Activated CD8-positive, alpha-beta memory T cell treated with anti-CD3 and anti-CD28 coated beads, Interleukin-2, amount 50 U/mL, for 24 hours (primary cell): ENCODE results near the gene VPS72.
A peak's percentile ranks its signal among the peaks of the same experiment; 100 is the strongest.

Experiments
- DNase-seq: peaks from one replicate; pipeline ENCODE4 v3.0.0-alpha.2; 2020; ENCODE audit errors: extremely low read depth

The VPS72 gene

GRCh38 chr1:151184211-151184610 is 5.8 kb downstream of the VPS72 start:
- no peak for DNase-seq

- DNase-seq: no peak
These were observed 13.4 kb downstream of the VPS72 start for GRCh38 chr1:151176514-151177045.

GRCh38 chr1:151175863-151176262 is 14.1 kb downstream of the VPS72 start, which contains the start of gene TMOD4:
TMOD4 (minus strand) TSS chr1:151175981; CDS start chr1:151174875, 1,106 bp downstream.
- DNase-seq: no peak

- no peak for DNase-seq
These were observed 14.8 kb downstream of the VPS72 start for GRCh38 chr1:151175041-151175741.

GRCh38 chr1:151171190-151171589 is 18.8 kb downstream of the VPS72 start:
- no peak for DNase-seq

GRCh38 chr1:151167116-151167515 is 22.9 kb downstream of the VPS72 start:
- DNase-seq: no peak

GRCh38 chr1:151166505-151166956 is 23.5 kb downstream of the VPS72 start:
- no peak for DNase-seq

GRCh38 chr1:151165738-151166504 is 24.1 kb downstream of the VPS72 start, which contains the start of the genes LYSMD1 and SCNM1:
LYSMD1 (minus strand) TSS chr1:151165902; CDS start chr1:151165258, 644 bp downstream.
SCNM1 (plus strand) TSS chr1:151166144; CDS start chr1:151166153, 9 bp downstream.
- peak; percentile 91 for DNase-seq

GRCh38 chr1:151165281-151165737 is 24.7 kb downstream of the VPS72 start:
- DNase-seq: no peak

- no peak for DNase-seq
These were observed 25.2 kb downstream of the VPS72 start for GRCh38 chr1:151164732-151165280.

- DNase-seq: no peak
These were observed 30.6 kb downstream of the VPS72 start for GRCh38 chr1:151159373-151159772.

GRCh38 chr1:151158751-151159251 is 31.2 kb downstream of the VPS72 start:
- no peak for DNase-seq

GRCh38 chr1:151158326-151158725 is 31.7 kb downstream of the VPS72 start:
- no peak for DNase-seq

- DNase-seq: no peak
These were observed 32.9 kb downstream of the VPS72 start for GRCh38 chr1:151157067-151157531.

GRCh38 chr1:151156515-151156819 is 33.5 kb downstream of the VPS72 start, which contains the start of gene TNFAIP8L2:
TNFAIP8L2 (plus strand) TSS chr1:151156649; CDS start chr1:151158698, 2,049 bp downstream.
- DNase-seq: peak; percentile 55

- no peak for DNase-seq
These were observed 42.3 kb downstream of the VPS72 start for GRCh38 chr1:151147665-151148064.

GRCh38 chr1:151147132-151147503 is 42.9 kb downstream of the VPS72 start:
- no peak for DNase-seq

- DNase-seq: peak; percentile 72
These were observed 43.4 kb downstream of the VPS72 start, which contains the start of gene SEMA6C for GRCh38 chr1:151146412-151147131. SEMA6C (minus strand) TSS chr1:151146631; CDS start chr1:151142621, 4,010 bp downstream.

- DNase-seq: no peak
These were observed 44.0 kb downstream of the VPS72 start for GRCh38 chr1:151146072-151146411.

- no peak for DNase-seq
These were observed 44.5 kb downstream of the VPS72 start for GRCh38 chr1:151145304-151146071.
